K562 (cell line): ENCODE data around the gene WDR83. TPM values are rescaled to one million over a fixed set of nuclear protein-coding genes. Genes with fewer than 3 reads are reported as not detected.

Experiments used
- ATAC-seq: fragments of 200-7000 bp; cut with Tn5 transposase; 3 replicates; pipeline ENCODE4 v1.9.1; 2020; ENCODE audit warnings: moderate library complexity
- BruUV-seq: library from RNA; stranded (reverse); fragments of 400-500 nt; replicated peaks from 2 replicates; lab custom pipeline; 2021; lab: Mats Ljungman, UMichigan
- CTCF ChIA-PET: fragments of 300-600 bp; formaldehyde crosslinking; extraction: SDS; loops from one replicate; lab custom pipeline; 2021; ENCODE audit warnings: low intra/inter-chr PET ratio; lab: Yijun Ruan, JAX
- POLR2A ChIA-PET: fragments of 300-600, 350-650 bp; sonication (Branson Sonifier 250); formaldehyde crosslinking; extraction: SDS; loops from one replicate; lab custom pipeline; 2021; ENCODE audit warnings: antibody characterized with exemption, inconsistent platforms; lab: Yijun Ruan, JAX
- DNase-seq, 4 experiments: peaks; one replicate each; pipeline versions ENCODE4 v3.0.0 to v3.0.0-alpha.2; 2011 to 2018; ENCODE audit warnings: low spot score in 3 of 4, mixed read lengths in 3 of 4; ENCODE audit errors: extremely low read depth in 1 of 4
- FAIRE-seq: peaks from 2 replicates; lab custom pipeline; 2011; peaks lifted over from hg19 to GRCh38; lab: Jason Lieb, UNC
- H2AFZ ChIP-seq: 2 replicates; pipeline ENCODE4 v1.6.0; 2011; ENCODE audit warnings: low read depth, low read length, control low read depth, inconsistent platforms
- H3K27ac ChIP-seq: fragments of 200-600 bp; 3 replicates; pipeline ENCODE4 v1.8.0; 2011; ENCODE audit warnings: low read depth, mild to moderate bottlenecking, control low read depth, inconsistent platforms, low read length, moderate library complexity, mixed read lengths; ENCODE audit errors: extremely low read depth
- H3K27me3 ChIP-seq, 2 experiments: fragments of 300-600 bp in 1 of 2; 2 replicates in 1 of 2; 3 replicates in 1 of 2; pipeline versions ENCODE4 v1.6.0 to v1.8.0; 2011; ENCODE audit warnings: inconsistent platforms in 2 of 2, low read length in 2 of 2, mild to moderate bottlenecking in 1 of 2, mixed read lengths in 1 of 2, moderate library complexity in 1 of 2; ENCODE audit not compliant: control insufficient read depth in 2 of 2, insufficient read depth in 2 of 2
- H3K36me3 ChIP-seq: fragments of 300-600 bp; 3 replicates; pipeline ENCODE4 v1.8.0; 2011; ENCODE audit warnings: mild to moderate bottlenecking, low read length, inconsistent platforms; ENCODE audit not compliant: control insufficient read depth, insufficient read depth
- H3K4me1 ChIP-seq, 2 experiments: fragments of 200-600 bp in 1 of 2; replicated peaks in 1 of 2; 2 replicates in 1 of 2; 3 replicates in 1 of 2; pipeline versions ENCODE4 v1.5.1 to v1.8.0; 2011; ENCODE audit warnings: inconsistent platforms in 2 of 2, low read length in 2 of 2, mild to moderate bottlenecking in 1 of 2, mixed read lengths in 1 of 2, moderate library complexity in 1 of 2; ENCODE audit not compliant: control insufficient read depth in 2 of 2, insufficient read depth in 2 of 2
- H3K4me2 ChIP-seq: 2 replicates; pipeline ENCODE4 v1.6.1; 2011; ENCODE audit warnings: low read length, control low read depth, inconsistent platforms, mixed read lengths; ENCODE audit not compliant: insufficient read depth
- H3K4me3 ChIP-seq: fragments of 200-600 bp; sonication (generic), shearing (Covaris generic); 2 replicates; pipeline ENCODE4 v1.5.1; 2016; ENCODE audit warnings: control low read depth, inconsistent platforms
- H3K79me2 ChIP-seq: fragments of 200-600 bp; 3 replicates; pipeline ENCODE4 v1.8.0; 2011; ENCODE audit warnings: low read length, inconsistent platforms; ENCODE audit not compliant: control insufficient read depth, insufficient read depth
- H3K9ac ChIP-seq, 2 experiments: 2 replicates each; pipeline versions ENCODE4 v1.6.0 to v1.6.1; 2011; ENCODE audit warnings: low read depth in 2 of 2, low read length in 2 of 2, control low read depth in 1 of 2, inconsistent platforms in 1 of 2, mild to moderate bottlenecking in 1 of 2, mixed read lengths in 1 of 2; ENCODE audit not compliant: insufficient read depth in 1 of 2
- H3K9me1 ChIP-seq: one replicate; pipeline ENCODE4 v1.6.0; 2011; ENCODE audit warnings: inconsistent platforms, mild to moderate bottlenecking, low read length, moderate library complexity; ENCODE audit not compliant: control insufficient read depth, insufficient read depth
- H3K9me3 ChIP-seq: replicated peaks from 2 replicates; pipeline ENCODE4 v1.5.1; 2011; ENCODE audit warnings: low read depth, low read length, inconsistent platforms; ENCODE audit not compliant: control insufficient read depth, insufficient read depth
- H4K20me1 ChIP-seq: replicated peaks from 2 replicates; pipeline ENCODE4 v1.6.1; 2011; ENCODE audit warnings: low read length, inconsistent platforms, mixed read lengths; ENCODE audit not compliant: control insufficient read depth, insufficient read depth
- CREB1 ChIP-seq, 2 experiments: sonication (generic) in 1 of 2; formaldehyde crosslinking in 1 of 2; IDR thresholded peaks; 2 replicates each; pipeline versions ENCODE4 v1.6.1 to v1.8.0; 2012 to 2022; ENCODE audit warnings: inconsistent platforms in 1 of 2, mild to moderate bottlenecking in 1 of 2, missing genetic modification reagents in 1 of 2, moderate library complexity in 1 of 2
- FOSL1 ChIP-seq: fragments of 200-800 bp; sonication (Bioruptor generic); conservative IDR thresholded peaks from 2 replicates; pipeline ENCODE4 v1.6.1; 2016; ENCODE audit warnings: missing genetic modification characterization, missing compliant biosample characterization
- FOXJ3 ChIP-seq: sonication (generic); formaldehyde crosslinking; IDR thresholded peaks from 2 replicates; pipeline ENCODE4 v1.4.0; 2020; ENCODE audit warnings: mild to moderate bottlenecking, missing genetic modification reagents
- HMG20B ChIP-seq: fragments of 250-450 bp; sonication (Bioruptor Pico); IDR thresholded peaks from 2 replicates; pipeline ENCODE4 v1.5.0; 2021; ENCODE audit warnings: mild to moderate bottlenecking
- HNRNPK ChIP-seq: fragments of 200-400 bp; formaldehyde crosslinking; IDR thresholded peaks from one replicate; pipeline ENCODE4 v1.6.1; 2018; ENCODE audit warnings: mild to moderate bottlenecking, low read depth, low read length; ENCODE audit not compliant: poor library complexity, severe bottlenecking
- JUNB ChIP-seq: fragments of 450-650 bp; formaldehyde crosslinking; conservative IDR thresholded peaks from 2 replicates; pipeline ENCODE4 v1.4.0; 2020; ENCODE audit warnings: mild to moderate bottlenecking
- KHSRP ChIP-seq: fragments of 450-650 bp; IDR thresholded peaks from 2 replicates; pipeline ENCODE4 v1.6.1; 2017
- MAZ ChIP-seq, 2 experiments: fragments of 450-650 bp in 1 of 2; sonication (generic) in 1 of 2; formaldehyde crosslinking; IDR thresholded peaks in 1 of 2; conservative IDR thresholded peaks in 1 of 2; 2 replicates each; pipeline versions ENCODE4 v1.4.0 to v1.5.0; 2020; ENCODE audit warnings: mild to moderate bottlenecking in 1 of 2, missing genetic modification reagents in 1 of 2
- NONO ChIP-seq, 2 experiments: fragments of 200-400 bp in 1 of 2; fragments of 450-650 bp in 1 of 2; formaldehyde crosslinking in 1 of 2; IDR thresholded peaks; 2 replicates each; pipeline ENCODE4 v1.6.1; 2017; ENCODE audit warnings: low read depth in 2 of 2, mild to moderate bottlenecking in 2 of 2, moderate library complexity in 2 of 2, low read length in 1 of 2
- NR2C1 ChIP-seq, 2 experiments: fragments of 450-650 bp; IDR thresholded peaks; 2 replicates each; pipeline ENCODE4 v1.6.1; 2017; ENCODE audit warnings: mild to moderate bottlenecking in 2 of 2, antibody characterized with exemption in 1 of 2, inconsistent platforms in 1 of 2, missing compliant biosample characterization in 1 of 2, missing genetic modification characterization in 1 of 2
- SNIP1 ChIP-seq: fragments of 450-650 bp; IDR thresholded peaks from 2 replicates; pipeline ENCODE4 v1.7.1; 2017; ENCODE audit warnings: low read depth, mild to moderate bottlenecking
- TEAD4 ChIP-seq, 2 experiments: sonication (generic) in 1 of 2; formaldehyde crosslinking in 1 of 2; IDR thresholded peaks; 2 replicates each; pipeline versions ENCODE4 v1.6.1 to v1.8.0; 2012 to 2022; ENCODE audit warnings: borderline replicate concordance in 1 of 2, inconsistent platforms in 1 of 2, low read length in 1 of 2, mild to moderate bottlenecking in 1 of 2, missing genetic modification reagents in 1 of 2
- WGBS: fragments of 100-300 bp; shearing (Covaris generic); methylation state at CpG from one replicate; pipeline ENCODE4 v1.1.6; 2016; ENCODE audit warnings: low coverage, mixed read lengths; ENCODE audit not compliant: insufficient coverage; ENCODE audit errors: missing lambda C conversion rate; 5-methylcytosine and 5-hydroxymethylcytosine counted together
- in situ Hi-C: fragments of 300-500 bp; cut with MboI; formaldehyde crosslinking; loops from 4 replicates; pipeline ENCODE4 v1.15.0; 2018; ENCODE audit warnings: inconsistent platforms, mixed read lengths
- intact Hi-C: fragments of 100-400 bp; cut with micrococcal nuclease; formaldehyde crosslinking; loops from 2 replicates; pipeline ENCODE4 v1.14.2; 2022
- polyA plus RNA-seq, 8 experiments: library from polyadenylated mRNA; depleted of rRNA in 4 of 8; stranded (reverse) in 5 of 8; unstranded in 3 of 8; fragments of >200 nt; fragmentation: Nextera tagmentation in 2 of 8; fragmentation: Illumina TruSeq in 1 of 8; extraction: Ambion mirVana in 2 of 8; extraction: Trizol in 1 of 8; gene quantifications; 2 replicates each; pipeline versions ENCODE4 v1.2.1 to v1.2.3, GENCODE V29; 2011 to 2014; ENCODE audit warnings: inconsistent platforms in 1 of 8, missing spikeins in 1 of 8
- total RNA-seq, 7 experiments: library from RNA; depleted of rRNA in 6 of 7; stranded (reverse); fragments of >200 nt in 6 of 7; fragmentation: Illumina TruSeq in 2 of 7; extraction: Trizol in 2 of 7; gene quantifications; 2 replicates each; pipeline versions ENCODE4 v1.2.1 to v1.2.3, GENCODE V29; 2011 to 2021; ENCODE audit warnings: low replicate concordance in 1 of 7
- TF ChIP-seq, protein P1 (sequence below): fragments of 250-450 bp; sonication (Bioruptor Pico); IDR thresholded peaks from 2 replicates; pipeline ENCODE4 v1.8.0; 2021; ENCODE audit warnings: mild to moderate bottlenecking, moderate library complexity
- TF ChIP-seq, protein P2 (sequence below): fragments of 250-450 bp; sonication (Bioruptor Pico); IDR thresholded peaks from 2 replicates; pipeline ENCODE4 v1.5.1; 2021; ENCODE audit warnings: mild to moderate bottlenecking
- TF ChIP-seq, protein P3 (sequence below): fragments of 250-450 bp; sonication (Bioruptor Pico); IDR thresholded peaks from 2 replicates; pipeline ENCODE4 v1.4.0; 2020; ENCODE audit warnings: mild to moderate bottlenecking

Gene WDR83
- total and polyA plus RNA-seq, 9 of the 15 experiments (the other 6 are each of a cell fraction or from before 2014, with no cell fraction given), result 0.52 to 21.3 (median 4.2) TPM

DNA sequence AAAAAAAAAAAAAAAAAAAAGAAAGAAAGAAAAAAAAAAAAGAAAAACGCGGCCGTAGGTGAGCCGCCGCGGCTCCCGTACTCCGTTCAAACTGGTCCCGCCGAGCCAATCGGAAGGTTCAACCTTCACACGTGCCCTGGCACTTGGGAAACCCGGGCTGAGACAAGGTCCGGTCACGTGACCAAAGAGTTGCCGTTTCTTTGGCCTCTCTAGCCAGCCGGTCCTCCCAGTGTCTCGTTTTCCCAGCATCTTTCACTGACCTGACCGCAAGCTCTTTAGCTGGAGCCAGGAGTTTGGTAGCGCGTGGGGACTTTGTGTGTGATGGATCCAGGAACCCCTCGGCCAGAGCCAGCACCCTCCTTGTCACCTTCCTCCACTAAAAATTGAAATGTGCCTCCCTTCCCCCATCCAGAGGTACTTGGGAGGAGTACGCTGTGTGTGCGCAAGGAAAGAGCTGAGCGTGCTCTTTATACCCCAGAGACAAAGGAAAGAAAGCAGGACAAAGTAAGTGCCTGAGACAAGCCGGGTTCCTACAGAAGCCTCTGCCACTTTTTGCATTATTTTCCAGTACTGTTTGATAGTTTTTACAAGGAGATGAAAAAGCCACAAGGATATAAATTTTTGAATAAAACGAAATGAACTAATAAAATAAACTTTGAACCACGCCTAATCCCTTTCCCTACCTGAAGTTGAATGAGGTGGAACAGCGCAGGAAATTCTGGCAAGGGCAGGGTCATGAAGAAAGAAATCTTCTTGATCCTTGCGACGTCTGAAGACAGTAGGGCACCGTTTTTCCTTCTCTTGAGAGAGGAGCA lies 56.2 kb downstream of the WDR83 start:
- CTCF ChIA-PET, result no interaction called here
- H3K4me2 ChIP-seq, result peak overlapping the region; percentile 92
- POLR2A ChIA-PET, result interaction anchor here (0.5 to 4.4 kb wide), 21 partner anchors 10 to 1361 kb away, joined by 3 to 50 read pairs (median 3); partner anchors contain the start of genes DHPS, GCDH, GET3 and JUNB
- H3K4me1 ChIP-seq, result peaks cover 10 to 44% of the 10 kb centered on the region in 2 experiments; a peak in 3 of 5 replicates
- peak overlapping the region; percentile 82 for H3K4me3 ChIP-seq
- peak overlapping the region; percentile 89 to 99 for H3K9ac ChIP-seq
- peaks cover 3% of the 10 kb centered on the region for H3K9me1 ChIP-seq
- H3K27me3 ChIP-seq, result no peaks in the 10 kb centered on the region
- H4K20me1 ChIP-seq, result peaks cover 17% of the 10 kb centered on the region; the same call in 1 of the 2 replicates
- H2AFZ ChIP-seq, result peak overlapping the region; percentile 78
- BruUV-seq, result TSS peak; percentile 97
- intact Hi-C loops, result loop anchor here (1.0 kb wide), 1 partner anchor 11 kb away; no protein-coding TSS in a partner anchor
- DNase-seq (peak; percentile 88 to 100 (median 94)), FAIRE-seq (peak; percentile 98), ATAC-seq (peak; percentile 83)
- H3K79me2 ChIP-seq, result peaks cover 65% of the 10 kb centered on the region
- H3K36me3 ChIP-seq, result peaks cover 32% of the 10 kb centered on the region
- under 1% methylated on average over 30 of the region's 32 CpGs for WGBS
- in situ Hi-C loops, result no loop called here
- peak overlapping the region; percentile 87 for H3K27ac ChIP-seq
- H3K9me3 ChIP-seq, result no peaks in the 10 kb centered on the region
- TF ChIP-seq JUNB (CRISPR knock-in tag), result no peak
- TF ChIP-seq, protein P1, sequence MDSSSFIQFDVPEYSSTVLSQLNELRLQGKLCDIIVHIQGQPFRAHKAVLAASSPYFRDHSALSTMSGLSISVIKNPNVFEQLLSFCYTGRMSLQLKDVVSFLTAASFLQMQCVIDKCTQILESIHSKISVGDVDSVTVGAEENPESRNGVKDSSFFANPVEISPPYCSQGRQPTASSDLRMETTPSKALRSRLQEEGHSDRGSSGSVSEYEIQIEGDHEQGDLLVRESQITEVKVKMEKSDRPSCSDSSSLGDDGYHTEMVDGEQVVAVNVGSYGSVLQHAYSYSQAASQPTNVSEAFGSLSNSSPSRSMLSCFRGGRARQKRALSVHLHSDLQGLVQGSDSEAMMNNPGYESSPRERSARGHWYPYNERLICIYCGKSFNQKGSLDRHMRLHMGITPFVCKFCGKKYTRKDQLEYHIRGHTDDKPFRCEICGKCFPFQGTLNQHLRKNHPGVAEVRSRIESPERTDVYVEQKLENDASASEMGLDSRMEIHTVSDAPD (CRISPR knock-in tag), result no peak
- no peak for TF ChIP-seq HNRNPK
- no peak for TF ChIP-seq FOXJ3 (CRISPR knock-in tag)
- TF ChIP-seq NONO (IDR thresholded peaks at IDR 0.05; ENCODE audit: low read depth in 2 of 2, low read length in 1 of 2), result no peak
- peak; percentile 92 for TF ChIP-seq SNIP1
- no peak for TF ChIP-seq TEAD4 (IDR thresholded peaks at IDR 0.05; ENCODE audit: low read length)
- TF ChIP-seq TEAD4 (CRISPR knock-in tag; IDR thresholded peaks at IDR 0.05; ENCODE audit: borderline replicate concordance), result no peak
- TF ChIP-seq MAZ (CRISPR knock-in tag; conservative IDR thresholded peaks at IDR 0.05 in 1 of 2, IDR thresholded peaks at IDR 0.05 in 1 of 2), result no peak; a peak in 1 of 4 replicates
- TF ChIP-seq, protein P2, sequence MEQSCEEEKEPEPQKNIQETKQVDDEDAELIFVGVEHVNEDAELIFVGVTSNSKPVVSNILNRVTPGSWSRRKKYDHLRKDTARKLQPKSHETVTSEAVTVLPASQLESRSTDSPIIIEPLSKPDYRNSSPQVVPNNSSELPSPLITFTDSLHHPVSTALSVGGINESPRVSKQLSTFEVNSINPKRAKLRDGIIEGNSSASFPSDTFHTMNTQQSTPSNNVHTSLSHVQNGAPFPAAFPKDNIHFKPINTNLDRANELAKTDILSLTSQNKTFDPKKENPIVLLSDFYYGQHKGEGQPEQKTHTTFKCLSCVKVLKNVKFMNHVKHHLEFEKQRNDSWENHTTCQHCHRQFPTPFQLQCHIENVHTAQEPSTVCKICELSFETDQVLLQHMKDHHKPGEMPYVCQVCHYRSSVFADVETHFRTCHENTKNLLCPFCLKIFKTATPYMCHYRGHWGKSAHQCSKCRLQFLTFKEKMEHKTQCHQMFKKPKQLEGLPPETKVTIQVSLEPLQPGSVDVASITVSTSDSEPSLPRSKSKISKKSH (CRISPR knock-in tag), result no peak
- TF ChIP-seq HMG20B, result no peak
- TF ChIP-seq, protein P3, sequence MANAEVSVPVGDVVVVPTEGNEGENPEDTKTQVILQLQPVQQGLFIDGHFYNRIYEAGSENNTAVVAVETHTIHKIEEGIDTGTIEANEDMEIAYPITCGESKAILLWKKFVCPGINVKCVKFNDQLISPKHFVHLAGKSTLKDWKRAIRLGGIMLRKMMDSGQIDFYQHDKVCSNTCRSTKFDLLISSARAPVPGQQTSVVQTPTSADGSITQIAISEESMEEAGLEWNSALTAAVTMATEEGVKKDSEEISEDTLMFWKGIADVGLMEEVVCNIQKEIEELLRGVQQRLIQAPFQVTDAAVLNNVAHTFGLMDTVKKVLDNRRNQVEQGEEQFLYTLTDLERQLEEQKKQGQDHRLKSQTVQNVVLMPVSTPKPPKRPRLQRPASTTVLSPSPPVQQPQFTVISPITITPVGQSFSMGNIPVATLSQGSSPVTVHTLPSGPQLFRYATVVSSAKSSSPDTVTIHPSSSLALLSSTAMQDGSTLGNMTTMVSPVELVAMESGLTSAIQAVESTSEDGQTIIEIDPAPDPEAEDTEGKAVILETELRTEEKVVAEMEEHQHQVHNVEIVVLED (CRISPR knock-in tag), result peak; percentile 67
- TF ChIP-seq CREB1 (IDR thresholded peaks at IDR 0.05), result 0 out of 2 replicates have a peak, but pooled peaks have one; percentile 34
- no peak for TF ChIP-seq CREB1 (CRISPR knock-in tag; IDR thresholded peaks at IDR 0.05)
- TF ChIP-seq FOSL1 (tag), result no peak; the same call in 1 of the 2 replicates
- peak; percentile 85 for TF ChIP-seq NR2C1 (IDR thresholded peaks at IDR 0.05)
- TF ChIP-seq NR2C1 (tag; IDR thresholded peaks at IDR 0.05), result peak; percentile 72; the same call in 1 of the 2 replicates
- TF ChIP-seq KHSRP, result no peak
